HL-60 (cell line): Measurements from ENCODE around the gene BUD31.

Source experiments
- CTCF ChIP-seq: IDR thresholded peaks from one replicate; pipeline ENCODE4 v1.5.1; 2011; ENCODE audit warnings: low read length, control low read depth, inconsistent platforms; ENCODE audit not compliant: insufficient read depth
- GABPA ChIP-seq: IDR thresholded peaks from 2 replicates; pipeline ENCODE4 v1.6.1; 2012; ENCODE audit warnings: low read depth
- POLR2AphosphoS5 ChIP-seq: IDR thresholded peaks from 2 replicates; pipeline ENCODE4 v1.6.1; 2012; ENCODE audit warnings: low read depth
- REST ChIP-seq: IDR thresholded peaks from 2 replicates; pipeline ENCODE4 v1.6.1; 2012; ENCODE audit warnings: low read depth; ENCODE audit not compliant: insufficient replicate concordance

- TF ChIP-seq CTCF = no peak
- TF ChIP-seq POLR2AphosphoS5 = no peak
- TF ChIP-seq REST = no peak
- TF ChIP-seq GABPA = no peak
Observed at GRCh38 chr7:99418260-99418659, 9.5 kb downstream of the BUD31 start.
